OCI-LY7 (cell line): ENCODE data around the gene WNT11.

Source experiments
- CTCF ChIP-seq: fragments of 200-600 bp; sonication (generic); conservative IDR thresholded peaks from 2 replicates; pipeline ENCODE4 v1.5.1; 2014; ENCODE audit warnings: mild to moderate bottlenecking, antibody characterized with exemption, low read length, moderate library complexity, mixed read lengths
- EZH2phosphoT487 ChIP-seq: fragments of 200-600 bp; sonication (generic); IDR thresholded peaks from 2 replicates; pipeline ENCODE4 v1.6.1; 2018; ENCODE audit warnings: low read depth, borderline replicate concordance, mild to moderate bottlenecking, mixed run types, antibody characterized with exemption, low read length, moderate library complexity, mixed read lengths

GRCh38 chr11:76243193-76243956 lies 37.1 kb upstream of the WNT11 start:
- TF ChIP-seq CTCF (no peak), EZH2phosphoT487 (no peak)
